ENCODE measurements around the gene RIPOR2.

- TF ChIP-seq EZH2 (IDR thresholded peaks at IDR 0.05; ENCODE audit: borderline replicate concordance, low read length): no peak
- TF ChIP-seq, protein P1, sequence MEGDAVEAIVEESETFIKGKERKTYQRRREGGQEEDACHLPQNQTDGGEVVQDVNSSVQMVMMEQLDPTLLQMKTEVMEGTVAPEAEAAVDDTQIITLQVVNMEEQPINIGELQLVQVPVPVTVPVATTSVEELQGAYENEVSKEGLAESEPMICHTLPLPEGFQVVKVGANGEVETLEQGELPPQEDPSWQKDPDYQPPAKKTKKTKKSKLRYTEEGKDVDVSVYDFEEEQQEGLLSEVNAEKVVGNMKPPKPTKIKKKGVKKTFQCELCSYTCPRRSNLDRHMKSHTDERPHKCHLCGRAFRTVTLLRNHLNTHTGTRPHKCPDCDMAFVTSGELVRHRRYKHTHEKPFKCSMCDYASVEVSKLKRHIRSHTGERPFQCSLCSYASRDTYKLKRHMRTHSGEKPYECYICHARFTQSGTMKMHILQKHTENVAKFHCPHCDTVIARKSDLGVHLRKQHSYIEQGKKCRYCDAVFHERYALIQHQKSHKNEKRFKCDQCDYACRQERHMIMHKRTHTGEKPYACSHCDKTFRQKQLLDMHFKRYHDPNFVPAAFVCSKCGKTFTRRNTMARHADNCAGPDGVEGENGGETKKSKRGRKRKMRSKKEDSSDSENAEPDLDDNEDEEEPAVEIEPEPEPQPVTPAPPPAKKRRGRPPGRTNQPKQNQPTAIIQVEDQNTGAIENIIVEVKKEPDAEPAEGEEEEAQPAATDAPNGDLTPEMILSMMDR (conservative IDR thresholded peaks at IDR 0.05 in 1 of 2, IDR thresholded peaks at IDR 0.05 in 1 of 2; ENCODE audit: extremely low read depth in 1 of 2, insufficient read depth in 1 of 2, low read depth in 1 of 2, low read length in 2 of 2): no peak
These were observed 12.9 kb downstream of the RIPOR2 start for GRCh38 chr6:24922814-24923213.

Measured in mammary epithelial cell (primary cell).